IMR-90 (cell line): Measurements from ENCODE around the gene MAPKAP1. TPM values are rescaled to one million over a fixed set of nuclear protein-coding genes. Genes with fewer than 3 reads are reported as not detected.

Experiments used
- ATAC-seq: fragments of 200-7000 bp; cut with Tn5 transposase; 2 replicates; pipeline ENCODE4 v1.9.1; 2020; ENCODE audit warnings: low read depth, mild to moderate bottlenecking, moderate library complexity
- BruUV-seq: library from RNA; stranded (reverse); fragments of 400-500 nt; replicated peaks from 2 replicates; lab custom pipeline; 2021; lab: Mats Ljungman, UMichigan
- CTCF ChIA-PET: fragments of 300-600 bp; formaldehyde crosslinking; extraction: SDS; loops from one replicate; lab custom pipeline; 2021; ENCODE audit warnings: antibody characterized with exemption; lab: Yijun Ruan, JAX
- POLR2A ChIA-PET: fragments of 300-600 bp; sonication (Branson Sonifier 250); formaldehyde crosslinking; loops from one replicate; lab custom pipeline; 2022; ENCODE audit warnings: antibody characterized with exemption; ENCODE audit not compliant: unreplicated experiment; lab: Charles Lee
- DNase-seq: peaks from one replicate; pipeline ENCODE4 v3.0.0; 2013
- H2AFZ ChIP-seq: replicated peaks from 2 replicates; pipeline ENCODE3; 2013; ENCODE audit warnings: low read length, mild to moderate bottlenecking; ENCODE audit not compliant: poor library complexity
- H2AK5ac ChIP-seq: 2 replicates; pipeline ENCODE4 v1.6.1; 2013; ENCODE audit warnings: low read depth, low read length, inconsistent platforms
- H2AK9ac ChIP-seq: replicated peaks from 2 replicates; pipeline ENCODE3; 2013; ENCODE audit warnings: mild to moderate bottlenecking, low read depth, low read length, moderate library complexity; ENCODE audit not compliant: poor library complexity
- H2BK120ac ChIP-seq: 2 replicates; pipeline ENCODE4 v1.6.1; 2013; ENCODE audit warnings: low read depth, low read length, inconsistent platforms
- H2BK15ac ChIP-seq: 3 replicates; pipeline ENCODE4 v1.6.1; 2013; ENCODE audit warnings: low read depth, low read length, inconsistent platforms
- H2BK20ac ChIP-seq: 2 replicates; pipeline ENCODE4 v1.6.1; 2013; ENCODE audit warnings: low read depth, mild to moderate bottlenecking, inconsistent platforms, low read length, moderate library complexity
- H2BK5ac ChIP-seq: 2 replicates; pipeline ENCODE4 v1.6.1; 2013; ENCODE audit warnings: mild to moderate bottlenecking, low read depth, low read length, inconsistent platforms; ENCODE audit not compliant: poor library complexity, severe bottlenecking
- H3K14ac ChIP-seq: replicated peaks from 2 replicates; pipeline ENCODE4 v1.6.1; 2013; ENCODE audit warnings: low read depth, low read length, inconsistent platforms
- H3K18ac ChIP-seq: 2 replicates; pipeline ENCODE4 v1.6.1; 2013; ENCODE audit warnings: low read depth, low read length, control low read depth
- H3K23ac ChIP-seq: 2 replicates; pipeline ENCODE4 v1.6.1; 2013; ENCODE audit warnings: low read depth, low read length, inconsistent platforms
- H3K27ac ChIP-seq: 2 replicates; pipeline ENCODE4 v1.5.1; 2013; ENCODE audit warnings: mild to moderate bottlenecking, control low read depth, low read length; ENCODE audit not compliant: insufficient read depth
- H3K27me3 ChIP-seq: 2 replicates; pipeline ENCODE4 v1.6.1; 2013; ENCODE audit warnings: low read length; ENCODE audit not compliant: control insufficient read depth, insufficient read depth
- H3K36me3 ChIP-seq: 2 replicates; pipeline ENCODE4 v1.6.1; 2013; ENCODE audit warnings: low read length, mixed read lengths; ENCODE audit not compliant: control insufficient read depth, insufficient read depth
- H3K4ac ChIP-seq: 2 replicates; pipeline ENCODE4 v1.6.1; 2013; ENCODE audit warnings: low read depth, low read length, inconsistent platforms
- H3K4me1 ChIP-seq: 2 replicates; pipeline ENCODE4 v1.6.1; 2013; ENCODE audit warnings: low read length, mixed read lengths; ENCODE audit not compliant: control insufficient read depth, insufficient read depth
- H3K4me2 ChIP-seq: 2 replicates; pipeline ENCODE4 v1.6.1; 2013; ENCODE audit warnings: low read depth, mild to moderate bottlenecking, control low read depth, low read length, moderate library complexity
- H3K4me3 ChIP-seq: 2 replicates; pipeline ENCODE4 v1.5.1; 2013; ENCODE audit warnings: low read depth, mild to moderate bottlenecking, control low read depth, low read length, moderate library complexity; ENCODE audit not compliant: insufficient read depth
- H3K56ac ChIP-seq: 2 replicates; pipeline ENCODE4 v1.6.1; 2013; ENCODE audit warnings: low read length, inconsistent platforms; ENCODE audit not compliant: insufficient read depth; ENCODE audit errors: extremely low read depth
- H3K79me1 ChIP-seq, 2 experiments: 2 replicates each; pipeline ENCODE4 v1.6.1; 2013; ENCODE audit warnings: low read length in 2 of 2, inconsistent platforms in 1 of 2, low read depth in 1 of 2
- H3K9ac ChIP-seq: 2 replicates; pipeline ENCODE4 v1.6.1; 2013; ENCODE audit warnings: low read depth, low read length, control low read depth
- H3K9me1 ChIP-seq: 2 replicates; pipeline ENCODE4 v1.6.1; 2013; ENCODE audit warnings: low read length, inconsistent platforms; ENCODE audit not compliant: insufficient read depth
- H3K9me3 ChIP-seq: 2 replicates; pipeline ENCODE4 v1.6.1; 2013; ENCODE audit warnings: low read length; ENCODE audit not compliant: control insufficient read depth, insufficient read depth
- H4K20me1 ChIP-seq: 2 replicates; pipeline ENCODE4 v1.6.1; 2013; ENCODE audit warnings: low read length, inconsistent platforms; ENCODE audit not compliant: insufficient read depth
- H4K5ac ChIP-seq: 2 replicates; pipeline ENCODE4 v1.6.1; 2013; ENCODE audit warnings: mild to moderate bottlenecking, low read depth, low read length, control low read depth
- H4K8ac ChIP-seq, 2 experiments: 2 replicates each; pipeline ENCODE4 v1.6.1; 2013; ENCODE audit warnings: low read depth in 2 of 2, low read length in 2 of 2, control low read depth in 1 of 2, inconsistent platforms in 1 of 2
- H4K91ac ChIP-seq: 2 replicates; pipeline ENCODE4 v1.6.1; 2013; ENCODE audit warnings: low read depth, low read length, inconsistent platforms; ENCODE audit not compliant: insufficient read depth
- BHLHE40 ChIP-seq: fragments of 150-350 bp; IDR thresholded peaks from 2 replicates; pipeline ENCODE4 v1.6.1; 2016; ENCODE audit warnings: mild to moderate bottlenecking, low read depth, low read length
- CEBPB ChIP-seq: IDR thresholded peaks from 2 replicates; pipeline ENCODE4 v1.6.1; 2012; ENCODE audit warnings: low read depth, low read length, improper control_type of control experiment
- CHD1 ChIP-seq: IDR thresholded peaks from 2 replicates; pipeline ENCODE4 v1.6.1; 2012; ENCODE audit warnings: low read depth, low read length, improper control_type of control experiment
- MAFK ChIP-seq: IDR thresholded peaks from 2 replicates; pipeline ENCODE4 v1.6.1; 2012; ENCODE audit warnings: low read depth, low read length, improper control_type of control experiment
- MAZ ChIP-seq: IDR thresholded peaks from 2 replicates; pipeline ENCODE4 v1.6.1; 2012; ENCODE audit warnings: low read depth, mild to moderate bottlenecking, low read length, improper control_type of control experiment, moderate library complexity, borderline replicate concordance
- MXI1 ChIP-seq: IDR thresholded peaks from 2 replicates; pipeline ENCODE4 v1.6.1; 2012; ENCODE audit warnings: low read depth, mild to moderate bottlenecking, low read length, moderate library complexity, borderline replicate concordance
- NFE2L2 ChIP-seq: fragments of 150-350 bp; IDR thresholded peaks from 2 replicates; pipeline ENCODE4 v1.6.1; 2016; ENCODE audit warnings: low read depth, mild to moderate bottlenecking, low read length
- POLR2A ChIP-seq: IDR thresholded peaks from 2 replicates; pipeline ENCODE4 v1.6.1; 2012; ENCODE audit warnings: mild to moderate bottlenecking, low read depth, low read length
- RAD21 ChIP-seq: IDR thresholded peaks from 2 replicates; pipeline ENCODE4 v1.6.1; 2012; ENCODE audit warnings: low read length, improper control_type of control experiment
- RCOR1 ChIP-seq: IDR thresholded peaks from 2 replicates; pipeline ENCODE4 v1.6.1; 2012; ENCODE audit warnings: mild to moderate bottlenecking, low read length, improper control_type of control experiment; ENCODE audit not compliant: insufficient replicate concordance
- RFX5 ChIP-seq: IDR thresholded peaks from 2 replicates; pipeline ENCODE4 v1.8.0; 2012; ENCODE audit warnings: low read depth, mild to moderate bottlenecking, low read length, moderate library complexity
- SMC3 ChIP-seq: fragments of 150-350 bp; IDR thresholded peaks from 2 replicates; pipeline ENCODE4 v1.6.1; 2016; ENCODE audit warnings: low read depth, mild to moderate bottlenecking, antibody characterized with exemption, low read length, moderate library complexity
- WGBS, 2 experiments: methylation state at CpG; one replicate each; pipeline versions ENCODE4 v1.1.5 to v1.1.7; 2013; ENCODE audit warnings: missing lambda C conversion rate in 2 of 2; ENCODE audit not compliant: insufficient read length in 1 of 2; ENCODE audit errors: extremely low coverage in 2 of 2; 5-methylcytosine and 5-hydroxymethylcytosine counted together
- dilution Hi-C: fragments of 300-500 bp; cut with HindIII; formaldehyde crosslinking; loops from one replicate; pipeline ENCODE4 v1.14.3; 2018; ENCODE audit warnings: low sequenced_read_pairs; ENCODE audit not compliant: unreplicated experiment
- in situ Hi-C: fragments of 300-500 bp; cut with MboI; formaldehyde crosslinking; loops from 3 replicates; pipeline ENCODE4 v1.14.3; 2019; ENCODE audit warnings: low sequenced_read_pairs, inconsistent platforms, mixed read lengths
- intact Hi-C: fragments of 100-400 bp; cut with micrococcal nuclease; formaldehyde crosslinking; loops from 2 replicates; pipeline ENCODE4 v1.10.0; 2022
- polyA plus RNA-seq, 3 experiments: library from polyadenylated mRNA; depleted of rRNA; stranded (reverse); fragments of >200 nt; gene quantifications; 2 replicates each; pipeline ENCODE4 v1.2.3, GENCODE V29; 2012; ENCODE audit warnings: low replicate concordance in 1 of 3
- total RNA-seq: library from RNA; depleted of rRNA; stranded (reverse); fragments of >200 nt; gene quantifications from 2 replicates; pipeline ENCODE4 v1.2.3, GENCODE V29; 2012
- TF ChIP-seq, protein P1 (sequence below): fragments of 150-350 bp; IDR thresholded peaks from 2 replicates; pipeline ENCODE4 v1.6.1; 2016; ENCODE audit warnings: low read depth, mild to moderate bottlenecking, low read length, moderate library complexity, borderline replicate concordance
- TF ChIP-seq, protein P2 (sequence below): fragments of 150-350 bp; IDR thresholded peaks from 2 replicates; pipeline ENCODE4 v1.6.1; 2017; ENCODE audit warnings: mild to moderate bottlenecking, antibody characterized with exemption, low read length, low read depth
- TF ChIP-seq, protein P3 (sequence below): conservative IDR thresholded peaks from 2 replicates; pipeline ENCODE4 v1.5.1; 2012; ENCODE audit warnings: mild to moderate bottlenecking, low read depth, low read length, improper control_type of control experiment

MAPKAP1 gene
- total and polyA plus RNA-seq, 2 of the 4 experiments (the other 2 are of a cell fraction) = 87.2 to 158 TPM

DNA sequence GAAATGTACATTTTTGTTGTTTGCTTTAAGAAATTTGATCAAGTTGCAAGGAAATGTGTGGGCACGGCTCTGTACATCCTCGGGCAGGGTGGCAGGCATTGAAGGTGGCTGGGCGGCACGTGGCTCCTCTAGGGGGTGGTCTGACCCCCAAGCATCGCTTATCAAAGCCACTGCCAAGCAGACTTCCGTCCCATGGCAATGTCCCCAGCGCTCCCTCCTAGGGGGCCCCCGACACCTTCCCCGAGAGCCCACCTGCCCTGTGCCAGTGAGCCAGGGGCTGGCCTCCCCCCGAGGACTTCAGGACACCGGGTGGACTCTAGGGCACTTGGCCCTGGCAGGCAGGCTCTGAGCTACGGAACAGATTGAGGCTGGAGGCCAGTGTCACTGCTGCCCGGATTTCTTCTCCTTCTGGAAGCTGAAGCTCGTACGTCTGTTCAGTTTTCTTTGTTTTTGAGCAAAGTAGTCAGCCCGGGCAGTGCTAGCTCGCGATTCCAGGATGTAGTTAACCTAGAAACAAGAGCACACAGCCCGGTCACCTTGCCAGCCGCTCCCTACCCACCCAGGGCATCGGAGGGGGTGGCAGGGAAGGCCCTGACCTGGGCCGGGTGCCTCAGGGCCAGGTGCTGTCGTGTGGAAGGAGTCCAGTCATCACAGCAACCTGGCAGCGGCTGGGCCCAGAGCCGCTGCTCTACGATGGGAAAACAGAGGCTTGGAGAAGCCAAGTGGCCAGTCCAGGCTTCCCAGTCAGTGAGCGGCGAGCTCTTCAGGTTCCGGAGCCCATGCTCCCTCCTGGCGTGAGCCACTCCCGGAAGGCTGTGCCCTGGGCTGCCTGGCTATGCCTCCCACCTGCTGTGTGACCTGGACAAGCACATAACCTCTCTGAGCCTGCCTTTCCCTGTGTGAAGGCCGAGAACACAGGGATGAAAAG, 268.2 kb downstream of the MAPKAP1 start:
- Histone ChIP-seq H2BK120ac (no peak overlapping the region), H3K27me3 (no peaks in the 10 kb centered on the region), H3K4me1 (no peaks in the 10 kb centered on the region), H3K9ac (no peak overlapping the region), H4K5ac (no peak overlapping the region), H3K36me3 (peaks cover 14% of the 10 kb centered on the region), H4K8ac (no peak overlapping the region), H3K27ac (no peak overlapping the region), H2AK5ac (no peak overlapping the region), H3K9me1 (no peaks in the 10 kb centered on the region), H3K4me2 (no peak overlapping the region), H2BK20ac (no peak overlapping the region), H2BK15ac (no peak overlapping the region), H3K18ac (no peak overlapping the region), H3K56ac (no peak overlapping the region), H3K79me1 (no peaks in the 10 kb centered on the region), H2AFZ (no peak overlapping the region), H4K20me1 (no peaks in the 10 kb centered on the region), H3K23ac (no peak overlapping the region), H3K4ac (no peak overlapping the region), H3K4me3 (no peak overlapping the region), H2AK9ac (no peak overlapping the region), H3K14ac (no peak overlapping the region), H2BK5ac (no peak overlapping the region), H4K91ac (no peak overlapping the region), H3K9me3 (no peaks in the 10 kb centered on the region)
- 89% methylated on average over 23 of the region's 32 CpGs; no CpG with 5 or more reads in 1 of the 2 experiments for WGBS, 2 experiments
- ATAC-seq (no peak), DNase-seq (no peak)
- dilution Hi-C loops (no loop called here), in situ Hi-C loops (no loop called here), intact Hi-C loops (no loop called here)
- ChIA-PET POLR2A (no interaction called here), CTCF (no interaction called here)
- no TSS peak for BruUV-seq
- TF ChIP-seq RCOR1 = no peak
- TF ChIP-seq, protein P1, sequence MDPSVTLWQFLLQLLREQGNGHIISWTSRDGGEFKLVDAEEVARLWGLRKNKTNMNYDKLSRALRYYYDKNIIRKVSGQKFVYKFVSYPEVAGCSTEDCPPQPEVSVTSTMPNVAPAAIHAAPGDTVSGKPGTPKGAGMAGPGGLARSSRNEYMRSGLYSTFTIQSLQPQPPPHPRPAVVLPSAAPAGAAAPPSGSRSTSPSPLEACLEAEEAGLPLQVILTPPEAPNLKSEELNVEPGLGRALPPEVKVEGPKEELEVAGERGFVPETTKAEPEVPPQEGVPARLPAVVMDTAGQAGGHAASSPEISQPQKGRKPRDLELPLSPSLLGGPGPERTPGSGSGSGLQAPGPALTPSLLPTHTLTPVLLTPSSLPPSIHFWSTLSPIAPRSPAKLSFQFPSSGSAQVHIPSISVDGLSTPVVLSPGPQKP = no peak
- TF ChIP-seq, protein P2, sequence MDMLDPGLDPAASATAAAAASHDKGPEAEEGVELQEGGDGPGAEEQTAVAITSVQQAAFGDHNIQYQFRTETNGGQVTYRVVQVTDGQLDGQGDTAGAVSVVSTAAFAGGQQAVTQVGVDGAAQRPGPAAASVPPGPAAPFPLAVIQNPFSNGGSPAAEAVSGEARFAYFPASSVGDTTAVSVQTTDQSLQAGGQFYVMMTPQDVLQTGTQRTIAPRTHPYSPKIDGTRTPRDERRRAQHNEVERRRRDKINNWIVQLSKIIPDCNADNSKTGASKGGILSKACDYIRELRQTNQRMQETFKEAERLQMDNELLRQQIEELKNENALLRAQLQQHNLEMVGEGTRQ = no peak
- TF ChIP-seq MAZ = no peak
- TF ChIP-seq SMC3 = no peak
- TF ChIP-seq CEBPB = no peak
- no peak for TF ChIP-seq CHD1
- TF ChIP-seq MXI1 = no peak
- no peak for TF ChIP-seq RAD21
- TF ChIP-seq RFX5 = no peak
- no peak for TF ChIP-seq MAFK
- TF ChIP-seq, protein P3, sequence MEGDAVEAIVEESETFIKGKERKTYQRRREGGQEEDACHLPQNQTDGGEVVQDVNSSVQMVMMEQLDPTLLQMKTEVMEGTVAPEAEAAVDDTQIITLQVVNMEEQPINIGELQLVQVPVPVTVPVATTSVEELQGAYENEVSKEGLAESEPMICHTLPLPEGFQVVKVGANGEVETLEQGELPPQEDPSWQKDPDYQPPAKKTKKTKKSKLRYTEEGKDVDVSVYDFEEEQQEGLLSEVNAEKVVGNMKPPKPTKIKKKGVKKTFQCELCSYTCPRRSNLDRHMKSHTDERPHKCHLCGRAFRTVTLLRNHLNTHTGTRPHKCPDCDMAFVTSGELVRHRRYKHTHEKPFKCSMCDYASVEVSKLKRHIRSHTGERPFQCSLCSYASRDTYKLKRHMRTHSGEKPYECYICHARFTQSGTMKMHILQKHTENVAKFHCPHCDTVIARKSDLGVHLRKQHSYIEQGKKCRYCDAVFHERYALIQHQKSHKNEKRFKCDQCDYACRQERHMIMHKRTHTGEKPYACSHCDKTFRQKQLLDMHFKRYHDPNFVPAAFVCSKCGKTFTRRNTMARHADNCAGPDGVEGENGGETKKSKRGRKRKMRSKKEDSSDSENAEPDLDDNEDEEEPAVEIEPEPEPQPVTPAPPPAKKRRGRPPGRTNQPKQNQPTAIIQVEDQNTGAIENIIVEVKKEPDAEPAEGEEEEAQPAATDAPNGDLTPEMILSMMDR = no peak
- TF ChIP-seq BHLHE40 = no peak
- TF ChIP-seq NFE2L2 = no peak
- no peak for TF ChIP-seq POLR2A
